OCI-LY1 (cell line): Measurements from ENCODE around the gene SERPINA1.
"Not testable (repeated sequence)": the region's sequence is repeated elsewhere in the genome, so short reads cannot be mapped to it uniquely, and the experiment has no call there.

Experiments used
- CTCF ChIP-seq: fragments of 200-600 bp; sonication (generic), shearing (Covaris generic); IDR thresholded peaks from 2 replicates; pipeline ENCODE4 v1.5.1; 2017; ENCODE audit warnings: mild to moderate bottlenecking, antibody characterized with exemption, low read length, moderate library complexity, mixed read lengths
- EZH2 ChIP-seq: fragments of 200-600 bp; sonication (generic), shearing (Covaris generic); IDR thresholded peaks from 2 replicates; pipeline ENCODE4 v1.8.0; 2017; ENCODE audit warnings: borderline replicate concordance, mixed run types, mild to moderate bottlenecking, antibody characterized with exemption, low read length, moderate library complexity, mixed read lengths

DNA sequence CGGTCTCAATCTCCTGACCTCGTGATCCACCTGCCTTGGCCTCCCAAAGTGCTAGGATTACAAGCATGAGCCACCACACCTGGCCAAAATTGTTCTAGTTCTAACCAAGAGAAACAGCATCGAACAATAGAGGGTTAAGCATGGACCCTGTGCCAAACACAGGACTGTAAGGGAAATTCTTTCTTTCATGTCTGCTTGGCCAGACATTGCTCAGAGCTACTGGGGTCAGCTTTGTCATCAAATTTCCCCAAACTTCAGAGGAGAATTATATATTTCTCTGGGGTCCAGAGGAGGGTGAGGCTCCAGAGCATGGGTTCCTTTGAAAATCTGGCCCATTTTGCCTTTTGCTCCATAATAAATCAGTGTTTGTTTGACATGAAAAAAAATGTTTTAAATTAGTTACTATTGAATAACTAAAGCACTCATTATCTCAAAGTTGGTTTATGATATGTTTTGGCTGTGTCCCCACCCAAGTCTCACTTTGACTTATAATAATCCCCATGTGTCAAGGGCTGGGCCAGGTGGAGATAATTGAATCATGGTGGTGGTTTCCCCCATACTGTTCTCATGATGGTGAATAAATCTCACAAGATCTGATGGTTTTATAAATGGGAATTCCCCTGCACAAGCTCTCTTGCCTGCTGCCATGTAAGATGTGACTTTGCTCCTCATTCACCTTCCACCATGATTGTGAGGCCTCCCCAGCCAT, 29.2 kb upstream of the SERPINA1 start:
- not testable (repeated sequence) for TF ChIP-seq CTCF, EZH2
